CD14-positive monocyte (primary cell): ENCODE data around the gene STUM. TPM values are rescaled to one million over a fixed set of nuclear protein-coding genes. Genes with fewer than 3 reads are reported as not detected.

Experiments used
- DNase-seq, 3 donors: peaks; one replicate each; pipeline ENCODE4 v3.0.0-alpha.2; 2011 to 2022
- H2AFZ ChIP-seq: 2 replicates; pipeline ENCODE4 v1.6.0; 2012; ENCODE audit warnings: mild to moderate bottlenecking, low read depth, low read length, inconsistent platforms; ENCODE audit not compliant: insufficient read depth, poor library complexity, severe bottlenecking
- H3K27ac ChIP-seq, 2 donors: 1 replicate in 1 of 2; 2 replicates in 1 of 2; pipeline ENCODE4 v1.5.1; 2012 to 2013; ENCODE audit warnings: low read length in 2 of 2, control low read depth in 1 of 2, inconsistent platforms in 1 of 2, low read depth in 1 of 2, mild to moderate bottlenecking in 1 of 2
- H3K27me3 ChIP-seq, 2 donors: one replicate each; pipeline versions ENCODE4 v1.6.0 to v1.6.1; 2011 to 2013; ENCODE audit warnings: low read length in 2 of 2; ENCODE audit not compliant: control insufficient read depth in 2 of 2, insufficient read depth in 2 of 2
- H3K36me3 ChIP-seq, 2 donors: replicated peaks in 1 of 2; 1 replicate in 1 of 2; 2 replicates in 1 of 2; pipeline versions ENCODE4 v1.5.1 to v1.6.1; 2012 to 2013; ENCODE audit warnings: low read length in 2 of 2, control low read depth in 1 of 2, inconsistent platforms in 1 of 2, mild to moderate bottlenecking in 1 of 2; ENCODE audit not compliant: insufficient read depth in 2 of 2, control insufficient read depth in 1 of 2
- H3K4me1 ChIP-seq, 2 donors: 1 replicate in 1 of 2; 2 replicates in 1 of 2; pipeline versions ENCODE4 v1.5.1 to v1.6.1; 2012 to 2013; ENCODE audit warnings: low read length in 2 of 2, control low read depth in 1 of 2, inconsistent platforms in 1 of 2, mild to moderate bottlenecking in 1 of 2, moderate library complexity in 1 of 2; ENCODE audit not compliant: insufficient read depth in 2 of 2, control insufficient read depth in 1 of 2
- H3K4me2 ChIP-seq: replicated peaks from 2 replicates; pipeline ENCODE3; 2012; ENCODE audit warnings: low read length, moderate library complexity, mild to moderate bottlenecking; ENCODE audit not compliant: poor library complexity, severe bottlenecking; ENCODE audit errors: extremely low read depth
- H3K4me3 ChIP-seq, 3 experiments: fragments of 200-600 bp in 1 of 3; sonication (generic) in 1 of 3; replicated peaks in 1 of 3; 1 replicate in 2 of 3; 2 replicates in 1 of 3; pipeline ENCODE4 v1.5.1; 2011 to 2013; ENCODE audit warnings: low read length in 3 of 3, mild to moderate bottlenecking in 3 of 3, control low read depth in 2 of 3, low read depth in 2 of 3, inconsistent platforms in 1 of 3, moderate library complexity in 1 of 3
- H3K79me2 ChIP-seq: 2 replicates; pipeline ENCODE4 v1.6.0; 2012; ENCODE audit warnings: mild to moderate bottlenecking, control low read depth, inconsistent platforms, low read length, moderate library complexity; ENCODE audit not compliant: insufficient read depth
- H3K9ac ChIP-seq: 2 replicates; pipeline ENCODE4 v1.6.0; 2017; ENCODE audit warnings: low read length, mild to moderate bottlenecking; ENCODE audit not compliant: insufficient read depth, poor library complexity, severe bottlenecking
- H3K9me3 ChIP-seq, 2 donors: replicated peaks in 1 of 2; 1 replicate in 1 of 2; 2 replicates in 1 of 2; pipeline versions ENCODE4 v1.5.1 to v1.6.1; 2012 to 2013; ENCODE audit warnings: low read length in 2 of 2, control low read depth in 1 of 2; ENCODE audit not compliant: control insufficient read depth in 1 of 2, insufficient read depth in 1 of 2
- H4K20me1 ChIP-seq: 2 replicates; pipeline ENCODE4 v1.6.0; 2012; ENCODE audit warnings: mild to moderate bottlenecking, low read length, control low read depth, moderate library complexity; ENCODE audit not compliant: insufficient read depth
- H3K27ac Mint-ChIP-seq, 7 donors: one replicate each; pipeline ENCODE4 v1.8.0; 2020; ENCODE audit warnings: mild to moderate bottlenecking in 7 of 7, mixed read lengths in 7 of 7, moderate library complexity in 6 of 7, inconsistent platforms in 2 of 7
- H3K27me3 Mint-ChIP-seq, 3 donors: one replicate each; pipeline ENCODE4 v1.8.0; 2021 to 2022; ENCODE audit warnings: low read depth in 3 of 3, mild to moderate bottlenecking in 3 of 3, mixed read lengths in 3 of 3, moderate library complexity in 3 of 3, inconsistent platforms in 1 of 3
- H3K36me3 Mint-ChIP-seq, 2 donors: one replicate each; pipeline ENCODE4 v1.8.0; 2020; ENCODE audit warnings: mixed read lengths in 2 of 2, inconsistent platforms in 1 of 2, mild to moderate bottlenecking in 1 of 2
- H3K4me1 Mint-ChIP-seq: one replicate; pipeline ENCODE4 v1.8.0; 2020; ENCODE audit warnings: mild to moderate bottlenecking, mixed read lengths
- H3K4me3 Mint-ChIP-seq, 2 donors: one replicate each; pipeline ENCODE4 v1.8.0; 2020; ENCODE audit warnings: mild to moderate bottlenecking in 2 of 2, mixed read lengths in 2 of 2, moderate library complexity in 1 of 2
- H3K9me3 Mint-ChIP-seq, 7 donors: one replicate each; pipeline ENCODE4 v1.8.0; 2020 to 2022; ENCODE audit warnings: mixed read lengths in 7 of 7, mild to moderate bottlenecking in 6 of 7, moderate library complexity in 6 of 7, inconsistent platforms in 2 of 7
- WGBS: methylation state at CpG from one replicate; pipeline ENCODE4 v1.1.5; 2013; ENCODE audit warnings: missing lambda C conversion rate; ENCODE audit not compliant: insufficient coverage; 5-methylcytosine and 5-hydroxymethylcytosine counted together
- intact Hi-C, 2 donors: fragments of 100-400 bp; cut with micrococcal nuclease; formaldehyde crosslinking; loops; one replicate each; pipeline versions ENCODE4 v1.15.0 to v1.15.1; 2023
- polyA plus RNA-seq, 3 donors: library from polyadenylated mRNA; depleted of rRNA in 1 of 3; unstranded in 2 of 3; stranded (reverse) in 1 of 3; fragments of 300-500 nt in 2 of 3; fragments of >200 nt in 1 of 3; fragmentation: Illumina TruSeq in 2 of 3; gene quantifications; 1 replicate in 2 of 3; 2 replicates in 1 of 3; pipeline ENCODE4 v1.2.3, GENCODE V29; 2012 to 2021
- TF ChIP-seq, protein P1 (sequence below): fragments of 200-600 bp; IDR thresholded peaks from one replicate; pipeline ENCODE4 v1.8.0; 2022; ENCODE audit warnings: antibody characterized with exemption, mild to moderate bottlenecking

Gene STUM
- polyA plus RNA-seq, 3 donors: not detected

DNA sequence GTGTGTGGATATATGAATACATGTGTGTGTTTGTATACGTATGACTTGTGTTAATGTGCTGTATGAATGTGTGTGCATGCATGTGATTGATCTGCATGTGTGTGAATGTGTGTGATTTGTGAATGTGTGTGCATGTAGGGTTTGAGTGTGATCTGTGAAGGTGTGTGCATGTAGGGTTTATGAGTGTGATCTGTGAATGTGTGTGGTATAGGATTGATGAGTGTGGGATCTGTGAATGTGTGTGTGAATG, 88.2 kb downstream of the STUM start:
- Histone ChIP-seq H3K79me2 (no peaks in the 10 kb centered on the region), H3K27ac (no peak overlapping the region), H3K4me2 (no peak overlapping the region), H3K4me1 (peaks cover 0 to 9% of the 10 kb centered on the region in 2 donors), H4K20me1 (no peaks in the 10 kb centered on the region), H3K27me3 (no peaks in the 10 kb centered on the region), H3K9ac (no peak overlapping the region), H2AFZ (no peak overlapping the region), H3K36me3 (peaks cover 70 to 88% of the 10 kb centered on the region in 2 donors), H3K9me3 (no peaks in the 10 kb centered on the region), H3K4me3 (no peak overlapping the region)
- H3K4me3 Mint-ChIP-seq: no peak overlapping the region
- no peaks in the 10 kb centered on the region for H3K9me3 Mint-ChIP-seq
- H3K4me1 Mint-ChIP-seq: peaks cover 17% of the 10 kb centered on the region
- H3K27ac Mint-ChIP-seq: peak overlapping the region in 1 of 7 donors; percentile 16
- intact Hi-C loops: loop anchor here in 1 of 2 donors (10.0 kb wide), 2 partner anchors 98 to 298 kb away; partner anchors contain the start of gene ITPKB
- TF ChIP-seq, protein P1, sequence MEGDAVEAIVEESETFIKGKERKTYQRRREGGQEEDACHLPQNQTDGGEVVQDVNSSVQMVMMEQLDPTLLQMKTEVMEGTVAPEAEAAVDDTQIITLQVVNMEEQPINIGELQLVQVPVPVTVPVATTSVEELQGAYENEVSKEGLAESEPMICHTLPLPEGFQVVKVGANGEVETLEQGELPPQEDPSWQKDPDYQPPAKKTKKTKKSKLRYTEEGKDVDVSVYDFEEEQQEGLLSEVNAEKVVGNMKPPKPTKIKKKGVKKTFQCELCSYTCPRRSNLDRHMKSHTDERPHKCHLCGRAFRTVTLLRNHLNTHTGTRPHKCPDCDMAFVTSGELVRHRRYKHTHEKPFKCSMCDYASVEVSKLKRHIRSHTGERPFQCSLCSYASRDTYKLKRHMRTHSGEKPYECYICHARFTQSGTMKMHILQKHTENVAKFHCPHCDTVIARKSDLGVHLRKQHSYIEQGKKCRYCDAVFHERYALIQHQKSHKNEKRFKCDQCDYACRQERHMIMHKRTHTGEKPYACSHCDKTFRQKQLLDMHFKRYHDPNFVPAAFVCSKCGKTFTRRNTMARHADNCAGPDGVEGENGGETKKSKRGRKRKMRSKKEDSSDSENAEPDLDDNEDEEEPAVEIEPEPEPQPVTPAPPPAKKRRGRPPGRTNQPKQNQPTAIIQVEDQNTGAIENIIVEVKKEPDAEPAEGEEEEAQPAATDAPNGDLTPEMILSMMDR: no peak
- DNase-seq: no peak
- WGBS: 100% methylated on average over 1 of the region's 1 CpG
- H3K36me3 Mint-ChIP-seq: peaks cover 73 to 89% of the 10 kb centered on the region in 2 donors
- no peaks in the 10 kb centered on the region for H3K27me3 Mint-ChIP-seq

- 96% methylated on average over 24 of the region's 29 CpGs for WGBS
- peak overlapping the region in 1 of 2 donors; percentile 20 for H3K27ac ChIP-seq
- H2AFZ ChIP-seq: no peak overlapping the region
- peaks cover 70 to 86% of the 10 kb centered on the region in 2 donors for H3K36me3 ChIP-seq
- H3K4me1 ChIP-seq: peaks cover under 1 to 10% of the 10 kb centered on the region in 2 donors
- Mint-ChIP-seq H3K4me1 (peaks cover 19% of the 10 kb centered on the region), H3K36me3 (peaks cover 74 to 89% of the 10 kb centered on the region in 2 donors), H3K27me3 (no peaks in the 10 kb centered on the region), H3K27ac (peak overlapping the region in 3 of 7 donors; percentile 16 to 43 (median 36)), H3K4me3 (no peak overlapping the region), H3K9me3 (no peaks in the 10 kb centered on the region)
- no peak overlapping the region for H3K4me2 ChIP-seq
- no peaks in the 10 kb centered on the region for H3K9me3 ChIP-seq
- H3K9ac ChIP-seq: no peak overlapping the region
- H3K79me2 ChIP-seq: no peaks in the 10 kb centered on the region
- TF ChIP-seq, protein P1: no peak
- intact Hi-C loops: loop anchor here in 1 of 2 donors (10.0 kb wide), 2 partner anchors 97 to 297 kb away; partner anchors contain the start of gene ITPKB
- no peak for DNase-seq
- no peaks in the 10 kb centered on the region for H4K20me1 ChIP-seq
- no peaks in the 10 kb centered on the region for H3K27me3 ChIP-seq
- no peak overlapping the region for H3K4me3 ChIP-seq
Measured at GRCh38 chr1:226637147-226637935, 88.8 kb downstream of the STUM start.
